Measurements from ENCODE around the gene SYT1. TPM values are rescaled to one million over a fixed set of nuclear protein-coding genes. Genes with fewer than 3 reads are reported as not detected.

The SYT1 gene
- total RNA-seq, 1 donor from 2014 or later = 33.2 TPM

DNA sequence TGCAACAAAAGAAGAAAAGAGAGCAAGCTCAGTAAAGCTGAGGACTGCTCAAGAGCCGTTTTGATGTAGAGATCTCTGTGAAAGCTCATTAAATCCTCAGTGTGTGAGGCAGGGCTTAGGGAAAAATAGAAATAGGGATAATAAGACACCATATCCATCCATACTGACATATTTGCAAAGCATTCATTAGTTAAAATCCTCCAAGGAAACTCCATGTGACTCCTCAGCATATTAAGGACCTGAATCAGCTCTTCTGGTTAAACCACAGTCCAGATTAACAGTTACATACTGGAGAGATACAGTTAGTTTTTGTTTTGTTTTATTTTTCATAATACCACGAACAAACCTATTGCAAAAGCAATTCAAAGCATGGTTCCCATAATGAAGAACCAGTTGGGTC, 538.0 kb downstream of the SYT1 start:
- H3K4me3 Mint-ChIP-seq (ENCODE audit: unreplicated experiment) = no peak overlapping the region
- peak overlapping the region; percentile 1 for H3K27ac Mint-ChIP-seq (ENCODE audit: unreplicated experiment)
- Histone ChIP-seq H3K79me2 (ENCODE audit: insufficient read depth, low read length) (no peaks in the 10 kb centered on the region), H3K9ac (ENCODE audit: low read length) (no peak overlapping the region), H3K4me3 (ENCODE audit: insufficient read depth, low read depth, low read length) (no peak overlapping the region), H4K20me1 (ENCODE audit: insufficient read depth, low read length) (no peaks in the 10 kb centered on the region), H3K27ac (ENCODE audit: low read depth, low read length) (peak overlapping the region; percentile 23), H3K36me3 (ENCODE audit: insufficient read depth, low read length) (no peaks in the 10 kb centered on the region), H3K27me3 (ENCODE audit: insufficient read depth, low read length) (no peaks in the 10 kb centered on the region), H3K9me3 (ENCODE audit: insufficient read depth, low read depth, low read length) (no peaks in the 10 kb centered on the region), H2AFZ (ENCODE audit: low read depth, low read length) (no peak overlapping the region), H3K4me2 (ENCODE audit: low read length) (peak overlapping the region; percentile 35), H3K4me1 (ENCODE audit: insufficient read depth, low read length) (peaks cover 22% of the 10 kb centered on the region)
- DNase-seq (ENCODE audit: low read depth) = peak; percentile 85
- H3K9me3 Mint-ChIP-seq (ENCODE audit: unreplicated experiment) = no peaks in the 10 kb centered on the region
- TF ChIP-seq EZH2 (IDR thresholded peaks at IDR 0.05; ENCODE audit: insufficient read depth, low read length) = no peak
- TF ChIP-seq CTCF (IDR thresholded peaks at IDR 0.05; ENCODE audit: insufficient read depth, low read depth, low read length) = no peak
- H3K4me1 Mint-ChIP-seq (ENCODE audit: low read depth, unreplicated experiment) = peaks cover 23% of the 10 kb centered on the region
- no peaks in the 10 kb centered on the region for H3K27me3 Mint-ChIP-seq (ENCODE audit: low read depth, unreplicated experiment)
- peak; percentile 75 for FAIRE-seq
- H3K36me3 Mint-ChIP-seq (ENCODE audit: low read depth, unreplicated experiment) = peaks cover 2% of the 10 kb centered on the region

- H3K9ac ChIP-seq (ENCODE audit: low read length) = no peak overlapping the region
- H3K79me2 ChIP-seq (ENCODE audit: insufficient read depth, low read length) = no peaks in the 10 kb centered on the region
- peaks cover 53% of the 10 kb centered on the region for H3K4me1 Mint-ChIP-seq (ENCODE audit: low read depth, unreplicated experiment)
- no peak for DNase-seq (ENCODE audit: low read depth)
- no peak overlapping the region for H3K27ac ChIP-seq (ENCODE audit: low read depth, low read length)
- no peak overlapping the region for H2AFZ ChIP-seq (ENCODE audit: low read depth, low read length)
- no peak overlapping the region for H3K4me3 Mint-ChIP-seq (ENCODE audit: unreplicated experiment)
- FAIRE-seq = peak; percentile 55
- H3K36me3 ChIP-seq (ENCODE audit: insufficient read depth, low read length) = no peaks in the 10 kb centered on the region
- no peaks in the 10 kb centered on the region for H3K9me3 ChIP-seq (ENCODE audit: insufficient read depth, low read depth, low read length)
- no peak overlapping the region for H3K4me3 ChIP-seq (ENCODE audit: insufficient read depth, low read depth, low read length)
- H4K20me1 ChIP-seq (ENCODE audit: insufficient read depth, low read length) = no peaks in the 10 kb centered on the region
- no peaks in the 10 kb centered on the region for H3K9me3 Mint-ChIP-seq (ENCODE audit: unreplicated experiment)
- H3K36me3 Mint-ChIP-seq (ENCODE audit: low read depth, unreplicated experiment) = peaks cover 2% of the 10 kb centered on the region
- no peak overlapping the region for H3K27ac Mint-ChIP-seq (ENCODE audit: unreplicated experiment)
- H3K27me3 Mint-ChIP-seq (ENCODE audit: low read depth, unreplicated experiment) = no peaks in the 10 kb centered on the region
- H3K27me3 ChIP-seq (ENCODE audit: insufficient read depth, low read length) = no peaks in the 10 kb centered on the region
- TF ChIP-seq CTCF (IDR thresholded peaks at IDR 0.05; ENCODE audit: insufficient read depth, low read depth, low read length) = no peak
- H3K4me2 ChIP-seq (ENCODE audit: low read length) = no peak overlapping the region
- H3K4me1 ChIP-seq (ENCODE audit: insufficient read depth, low read length) = peaks cover 50% of the 10 kb centered on the region
Measured at GRCh38 chr12:79406993-79407392, 542.4 kb downstream of the SYT1 start.

GRCh38 chr12:79407671-79408622, 543.4 kb downstream of the SYT1 start:
- no peaks in the 10 kb centered on the region for H3K27me3 Mint-ChIP-seq (ENCODE audit: low read depth, unreplicated experiment)
- H3K79me2 ChIP-seq (ENCODE audit: insufficient read depth, low read length) = no peaks in the 10 kb centered on the region
- no peaks in the 10 kb centered on the region for H3K36me3 ChIP-seq (ENCODE audit: insufficient read depth, low read length)
- peak overlapping the region; percentile 94 for H3K27ac Mint-ChIP-seq (ENCODE audit: unreplicated experiment)
- DNase-seq (ENCODE audit: low read depth) = peak; percentile 79
- peak overlapping the region; percentile 63 for H3K27ac ChIP-seq (ENCODE audit: low read depth, low read length)
- H3K9me3 Mint-ChIP-seq (ENCODE audit: unreplicated experiment) = no peaks in the 10 kb centered on the region
- no peaks in the 10 kb centered on the region for H4K20me1 ChIP-seq (ENCODE audit: insufficient read depth, low read length)
- no peak overlapping the region for H3K4me3 Mint-ChIP-seq (ENCODE audit: unreplicated experiment)
- H3K4me2 ChIP-seq (ENCODE audit: low read length) = peak overlapping the region; percentile 67
- peaks cover 41% of the 10 kb centered on the region for H3K4me1 ChIP-seq (ENCODE audit: insufficient read depth, low read length)
- FAIRE-seq = peak; percentile 95
- H3K27me3 ChIP-seq (ENCODE audit: insufficient read depth, low read length) = no peaks in the 10 kb centered on the region
- TF ChIP-seq EZH2 (IDR thresholded peaks at IDR 0.05; ENCODE audit: insufficient read depth, low read length) (no peak), CTCF (IDR thresholded peaks at IDR 0.05; ENCODE audit: insufficient read depth, low read depth, low read length) (peak; percentile 96)
- H3K4me3 ChIP-seq (ENCODE audit: insufficient read depth, low read depth, low read length) = no peak overlapping the region
- no peaks in the 10 kb centered on the region for H3K9me3 ChIP-seq (ENCODE audit: insufficient read depth, low read depth, low read length)
- H3K36me3 Mint-ChIP-seq (ENCODE audit: low read depth, unreplicated experiment) = no peaks in the 10 kb centered on the region
- H3K9ac ChIP-seq (ENCODE audit: low read length) = peak overlapping the region; percentile 57
- peaks cover 45% of the 10 kb centered on the region for H3K4me1 Mint-ChIP-seq (ENCODE audit: low read depth, unreplicated experiment)
- no peak overlapping the region for H2AFZ ChIP-seq (ENCODE audit: low read depth, low read length)

All from astrocyte (in vitro differentiated cells and primary cell).